GM21447 (cell line): ENCODE measurements around the gene SPRYD3.
A peak's percentile ranks its signal among the peaks of the same experiment; 100 is the strongest.

Experiments used
- ATAC-seq: cut with Tn5 transposase; IDR thresholded peaks from one replicate; pipeline ENCODE4 v1.9.1; 2021; ENCODE audit not compliant: unreplicated experiment

SPRYD3 gene

GRCh38 chr12:53063708-53064612 is 15.2 kb downstream of the SPRYD3 start:
- ATAC-seq: no peak

- ATAC-seq: no peak
These were observed 16.0 kb downstream of the SPRYD3 start for GRCh38 chr12:53062977-53063707.

GRCh38 chr12:53062011-53062961 is 16.9 kb downstream of the SPRYD3 start:
- no peak for ATAC-seq

- no peak for ATAC-seq
These were observed 17.7 kb downstream of the SPRYD3 start for GRCh38 chr12:53061404-53062010.

GRCh38 chr12:53060721-53061276 is 18.4 kb downstream of the SPRYD3 start:
- ATAC-seq: no peak

- ATAC-seq: no peak
These were observed 19.0 kb downstream of the SPRYD3 start for GRCh38 chr12:53060064-53060720.

GRCh38 chr12:53059434-53060063 is 19.6 kb downstream of the SPRYD3 start:
- ATAC-seq: no peak

- no peak for ATAC-seq
These were observed 20.3 kb downstream of the SPRYD3 start for GRCh38 chr12:53058674-53059433.

- no peak for ATAC-seq
These were observed 21.2 kb downstream of the SPRYD3 start for GRCh38 chr12:53057816-53058500.

- no peak for ATAC-seq
These were observed 22.3 kb downstream of the SPRYD3 start for GRCh38 chr12:53056901-53057300.

- ATAC-seq: no peak
These were observed 22.9 kb downstream of the SPRYD3 start for GRCh38 chr12:53056296-53056695.

- ATAC-seq: no peak
These were observed 23.5 kb downstream of the SPRYD3 start for GRCh38 chr12:53055471-53056266.

GRCh38 chr12:53054112-53054878 is 24.9 kb downstream of the SPRYD3 start:
- ATAC-seq: peak; percentile 91

GRCh38 chr12:53053218-53054111 is 25.7 kb downstream of the SPRYD3 start:
- no peak for ATAC-seq

GRCh38 chr12:53052419-53053217 is 26.6 kb downstream of the SPRYD3 start:
- no peak for ATAC-seq
